ACHN (cell line): Measurements from ENCODE around the gene PGAP1.

ENCODE experiments used
- DNase-seq: peaks from one replicate; pipeline ENCODE4 v3.0.0-alpha.2; 2015
- in situ Hi-C: cut with HindIII; loops from 2 replicates; pipeline ENCODE4 v1.10.0; 2017; ENCODE audit warnings: low sequenced_read_pairs, low pct_ligation_motif_present, low pct_unique_long_range_greater_than_20kb

The PGAP1 gene

DNA sequence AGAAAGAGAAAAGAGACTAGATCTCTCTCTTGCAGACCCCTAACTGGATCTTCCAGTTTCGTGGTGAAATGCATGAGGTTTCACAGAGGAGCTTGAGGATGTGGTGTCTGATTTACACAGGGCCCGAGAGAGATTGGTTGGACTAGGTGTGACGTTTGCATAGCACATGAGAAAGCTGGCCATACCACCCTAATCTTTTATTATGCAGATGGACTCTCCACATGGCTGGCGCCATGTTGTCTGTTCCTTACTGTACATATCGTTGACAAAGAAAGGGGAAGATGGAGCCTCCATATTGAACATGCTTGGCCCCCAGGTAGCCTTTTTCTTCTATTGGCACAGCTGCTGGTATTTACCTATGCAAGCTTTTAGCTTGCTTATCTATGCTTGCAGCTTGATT is 27.5 kb upstream of the PGAP1 start:
- no peak for DNase-seq
- in situ Hi-C loops = no loop called here

DNA sequence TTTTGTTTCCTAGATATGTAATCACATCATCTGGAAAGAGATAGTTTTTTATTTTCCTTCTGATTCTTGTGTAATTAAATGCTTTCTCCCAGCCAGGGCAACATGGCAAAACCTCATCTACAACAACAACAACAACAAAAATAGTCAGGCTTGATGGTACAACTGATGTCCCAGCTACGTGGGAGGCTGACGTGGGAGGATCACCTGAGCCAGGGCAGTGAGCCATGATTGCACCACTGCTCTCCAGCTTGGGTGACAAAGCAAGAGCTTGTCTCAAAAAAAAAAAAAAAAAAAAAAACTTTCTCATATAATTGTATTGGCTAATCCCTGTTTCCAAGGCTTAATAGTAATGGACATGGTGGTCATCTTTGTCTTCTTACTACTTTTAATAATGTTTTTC is 26.4 kb upstream of the PGAP1 start:
- in situ Hi-C loops = no loop called here
- no peak for DNase-seq

DNA sequence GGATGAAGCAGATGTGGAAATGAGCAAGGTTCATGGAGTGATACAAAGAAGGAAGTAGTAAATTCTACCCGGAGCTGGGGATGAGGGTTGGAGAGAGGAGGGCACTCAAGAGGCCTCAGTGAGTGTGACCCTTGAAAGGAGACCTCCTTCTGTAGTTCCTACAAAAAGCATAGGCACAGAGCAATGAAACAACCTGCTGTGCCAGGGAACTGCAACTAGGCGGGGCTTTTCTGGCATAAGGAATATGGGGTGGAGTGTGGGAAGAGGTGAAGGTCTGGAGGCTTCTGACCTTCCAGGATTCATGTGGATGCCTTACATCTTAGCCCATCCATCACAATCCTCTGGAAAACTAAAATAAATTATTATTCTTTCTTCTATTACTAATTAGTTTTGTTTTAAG is 25.5 kb upstream of the PGAP1 start:
- no peak for DNase-seq
- in situ Hi-C loops = no loop called here

DNA sequence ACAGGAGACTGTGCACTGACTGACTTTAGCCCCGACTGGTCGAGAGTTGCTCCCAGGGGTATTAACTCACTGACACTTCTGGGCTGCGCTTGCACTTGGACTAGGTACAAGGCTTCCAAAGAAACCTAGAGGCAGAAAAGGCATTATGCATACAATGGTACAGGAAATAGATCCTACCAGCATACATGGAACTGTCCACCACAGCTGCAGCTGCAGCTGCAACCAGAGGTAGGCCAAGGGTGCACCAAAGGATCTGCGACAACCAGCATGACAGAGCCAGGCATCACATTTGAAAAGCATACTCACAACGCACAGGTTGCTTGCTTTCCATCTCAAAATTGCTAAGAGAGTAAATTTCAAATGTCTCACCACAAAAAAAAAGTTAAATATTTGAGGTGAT is 22.6 kb upstream of the PGAP1 start:
- in situ Hi-C loops = no loop called here
- no peak for DNase-seq

DNA sequence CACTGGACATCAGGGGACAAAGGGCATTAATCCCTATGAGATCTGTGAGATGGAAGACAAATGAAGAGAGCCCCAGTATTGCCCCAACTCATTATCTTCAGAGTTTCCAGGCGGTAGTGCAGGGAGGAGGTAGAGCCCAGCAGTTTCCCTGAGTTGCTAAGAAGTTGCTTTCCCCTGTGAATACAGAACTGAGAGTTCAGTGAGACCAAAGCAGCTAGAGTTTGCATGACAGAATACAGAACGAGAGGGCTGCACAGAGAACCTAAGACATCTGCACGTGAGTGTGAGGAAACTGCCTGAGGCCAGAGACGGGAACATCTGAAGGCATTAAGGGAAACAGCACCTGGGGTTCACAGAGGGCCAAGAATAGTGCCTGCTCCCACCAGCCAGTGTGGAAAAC is 18.1 kb upstream of the PGAP1 start:
- no peak for DNase-seq

DNA sequence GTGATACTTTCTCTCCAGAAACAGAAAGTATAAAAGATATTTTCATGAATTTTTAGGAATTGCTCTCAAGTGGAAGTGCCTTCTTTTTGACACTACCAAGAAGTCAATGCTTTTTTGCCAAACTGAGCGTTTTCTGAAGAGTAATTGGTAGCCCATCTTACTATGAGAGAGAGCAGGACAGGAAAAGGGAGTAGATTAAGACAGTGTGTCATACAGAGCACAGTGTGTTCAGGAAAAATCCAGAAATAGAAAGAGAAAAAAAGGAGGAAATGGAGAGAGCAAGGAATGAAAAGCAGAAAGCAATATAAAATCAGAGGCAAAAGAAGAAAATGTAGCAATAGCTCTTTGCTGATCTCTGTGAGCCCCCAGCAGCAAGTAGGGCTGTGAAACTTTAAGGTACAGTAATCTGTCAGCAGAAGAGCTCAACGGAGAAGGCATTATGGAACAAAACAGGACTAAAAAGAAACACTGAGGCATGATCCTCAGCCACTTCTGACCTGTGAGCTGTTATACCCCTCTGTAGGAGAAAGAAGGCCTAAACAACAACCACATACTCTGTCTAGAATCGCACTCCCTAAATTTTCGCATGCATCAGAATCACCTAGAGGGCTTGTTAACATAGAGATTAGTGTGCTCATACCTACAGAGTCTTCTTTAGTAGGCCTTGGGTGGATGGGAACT is 15.0 kb upstream of the PGAP1 start:
- in situ Hi-C loops = no loop called here
- DNase-seq = no peak

More for the DNA sequence above, 18.1 kb upstream of the PGAP1 start:
- in situ Hi-C loops = no loop called here

DNA sequence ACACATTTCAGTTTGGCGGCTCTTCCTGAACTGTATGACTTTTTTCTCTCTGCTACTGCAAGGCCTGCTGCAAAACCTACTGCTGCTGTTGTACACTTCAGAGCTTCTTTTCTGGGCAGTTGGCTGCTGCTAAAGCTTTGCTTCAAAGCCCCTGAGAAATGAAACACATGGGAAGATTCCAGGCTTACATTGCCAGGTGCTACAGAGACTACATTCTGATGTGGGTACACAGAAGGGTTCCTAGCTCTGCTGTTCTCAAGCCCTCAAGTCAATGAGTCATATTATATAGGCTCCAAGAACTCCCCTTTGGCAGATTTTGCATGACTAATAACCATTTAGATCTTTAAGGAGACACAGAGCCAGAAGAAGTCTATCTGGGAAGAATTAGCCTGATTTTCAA is 12.9 kb upstream of the PGAP1 start:
- in situ Hi-C loops = no loop called here
- no peak for DNase-seq

DNA sequence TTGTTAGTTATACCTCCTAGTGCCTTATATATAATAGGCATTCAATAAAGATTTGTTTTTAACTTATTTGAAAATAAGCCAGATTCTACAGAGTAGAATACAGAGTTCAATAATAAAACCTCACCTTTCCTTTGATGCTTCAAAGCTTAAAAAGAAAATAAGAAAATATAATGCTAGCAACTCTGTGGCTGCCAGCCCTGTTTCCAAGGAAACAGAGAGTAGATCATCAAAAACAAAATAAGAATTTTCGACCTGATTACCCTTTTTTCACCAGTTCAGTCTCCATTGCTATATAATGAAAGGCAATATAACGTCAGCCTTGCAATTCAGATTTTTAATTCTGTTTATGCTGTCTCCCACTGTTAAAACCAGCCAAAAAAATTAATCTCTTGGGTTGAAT is 8.9 kb upstream of the PGAP1 start:
- in situ Hi-C loops = no loop called here
- no peak for DNase-seq

DNA sequence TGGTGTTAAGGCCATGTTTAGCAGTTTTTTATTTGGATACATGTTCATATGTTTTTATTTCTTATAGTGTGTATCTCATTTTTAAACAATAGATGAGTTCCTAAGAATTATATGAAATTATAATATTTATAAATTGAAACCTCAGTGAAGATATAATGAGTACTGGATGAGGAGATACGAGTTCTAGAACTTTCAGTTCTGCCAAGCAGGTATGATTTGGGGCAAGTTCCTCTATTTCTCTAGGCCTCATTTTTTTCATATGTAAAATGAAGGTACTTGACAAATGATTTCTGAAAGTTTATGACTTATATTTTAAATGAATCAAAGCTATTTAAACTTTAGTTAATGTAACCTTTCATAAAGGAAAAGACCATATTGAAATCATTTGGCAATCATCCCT is 8.2 kb upstream of the PGAP1 start:
- no peak for DNase-seq
- in situ Hi-C loops = no loop called here

DNA sequence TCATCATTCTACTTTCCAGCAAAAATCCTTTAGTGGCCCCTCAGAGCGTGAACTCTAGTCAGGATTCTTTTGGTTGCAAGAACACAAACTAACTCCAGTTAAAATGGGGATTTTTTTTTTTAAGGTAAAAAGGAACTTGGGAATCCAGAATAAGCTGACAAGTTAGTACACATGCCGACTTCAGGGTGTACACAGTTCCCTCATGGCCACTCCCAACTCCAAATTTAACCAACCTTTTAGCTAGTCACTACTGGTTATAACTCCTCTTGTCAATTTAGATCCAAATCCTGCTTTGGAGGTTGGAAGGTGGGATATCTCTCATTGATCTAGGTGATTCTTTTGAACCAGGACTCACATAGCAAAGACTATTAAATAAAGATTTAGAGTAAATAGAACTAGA is 5.0 kb upstream of the PGAP1 start:
- in situ Hi-C loops = no loop called here
- DNase-seq = no peak

DNA sequence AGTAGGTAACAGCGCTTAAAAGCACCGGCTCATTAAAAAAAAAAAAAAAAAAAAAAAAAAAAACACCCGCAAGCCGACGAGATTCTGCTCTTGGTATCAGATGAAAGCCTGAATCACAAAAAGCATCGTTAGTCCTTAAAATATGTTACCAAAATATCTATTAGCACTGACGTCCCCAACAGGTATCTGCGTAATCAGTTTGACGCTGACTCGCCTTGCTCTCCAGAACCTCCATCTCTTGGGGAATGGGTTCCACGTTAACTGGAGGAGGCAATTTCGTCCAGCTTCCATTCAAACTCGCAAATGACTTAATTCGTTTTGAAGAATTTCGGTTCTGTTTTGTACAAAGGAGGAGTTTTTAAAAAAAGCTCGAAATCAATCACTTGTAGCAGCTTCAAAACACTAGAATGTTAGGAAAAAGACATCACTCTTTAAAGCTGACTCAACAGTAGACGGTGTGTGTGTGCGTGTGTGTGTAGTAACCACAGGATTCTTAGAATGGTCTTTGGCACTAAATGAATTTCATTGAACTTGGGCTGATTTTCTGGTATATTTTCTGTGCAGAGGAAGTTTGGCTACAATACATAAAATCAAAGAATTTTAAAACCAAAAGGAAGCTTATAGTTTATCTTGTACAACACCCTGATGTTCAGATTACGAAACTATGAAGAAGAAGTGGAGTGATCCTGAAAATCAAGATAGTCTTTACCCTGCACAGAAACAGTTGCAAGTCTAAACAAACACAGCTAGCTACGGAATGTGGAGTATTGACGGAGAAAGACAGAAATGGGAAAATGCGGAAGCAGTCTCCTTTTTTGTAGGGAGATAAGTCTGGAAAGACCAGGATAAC is 1.1 kb upstream of the PGAP1 start:
- in situ Hi-C loops = no loop called here
- peak; percentile 47 for DNase-seq

DNA sequence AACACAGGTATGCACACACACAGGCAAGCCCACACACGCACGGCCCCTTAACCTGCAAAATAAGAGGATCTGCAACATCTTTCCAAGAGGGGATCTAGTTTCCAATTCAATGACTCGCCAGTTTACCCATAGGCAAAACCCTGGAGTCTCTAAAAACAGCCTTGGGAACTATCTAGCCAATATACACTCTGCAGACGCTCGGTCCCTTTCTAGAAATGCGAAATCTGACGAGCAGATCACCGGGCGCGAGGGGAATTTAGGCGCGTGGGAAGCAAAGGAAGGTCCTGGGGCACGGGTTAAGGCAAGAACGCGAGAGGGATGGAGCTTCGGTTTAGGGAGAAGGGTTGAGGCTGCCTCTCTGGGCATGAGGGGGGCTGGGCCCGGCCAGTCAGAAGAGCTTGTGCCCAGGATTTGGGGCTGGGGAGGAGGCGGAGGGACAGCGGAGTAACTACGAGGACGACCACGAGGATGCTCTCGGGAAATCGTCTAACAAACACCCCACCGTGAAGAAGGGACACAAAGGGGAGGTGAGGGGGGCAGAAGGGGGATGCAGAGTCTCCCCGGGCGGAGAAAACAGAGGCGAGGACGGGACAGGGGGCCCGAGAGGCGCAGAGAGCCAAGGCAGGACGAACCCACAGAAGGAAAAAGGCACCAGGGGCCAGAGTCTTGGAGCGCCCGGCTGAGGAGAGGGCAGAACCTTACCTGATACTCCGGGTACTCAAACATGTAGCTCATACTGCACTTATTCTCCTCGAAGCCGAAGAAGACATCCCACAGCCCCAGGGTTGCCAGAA is 542 bp downstream of the PGAP1 start:
- in situ Hi-C loops = no loop called here

DNA sequence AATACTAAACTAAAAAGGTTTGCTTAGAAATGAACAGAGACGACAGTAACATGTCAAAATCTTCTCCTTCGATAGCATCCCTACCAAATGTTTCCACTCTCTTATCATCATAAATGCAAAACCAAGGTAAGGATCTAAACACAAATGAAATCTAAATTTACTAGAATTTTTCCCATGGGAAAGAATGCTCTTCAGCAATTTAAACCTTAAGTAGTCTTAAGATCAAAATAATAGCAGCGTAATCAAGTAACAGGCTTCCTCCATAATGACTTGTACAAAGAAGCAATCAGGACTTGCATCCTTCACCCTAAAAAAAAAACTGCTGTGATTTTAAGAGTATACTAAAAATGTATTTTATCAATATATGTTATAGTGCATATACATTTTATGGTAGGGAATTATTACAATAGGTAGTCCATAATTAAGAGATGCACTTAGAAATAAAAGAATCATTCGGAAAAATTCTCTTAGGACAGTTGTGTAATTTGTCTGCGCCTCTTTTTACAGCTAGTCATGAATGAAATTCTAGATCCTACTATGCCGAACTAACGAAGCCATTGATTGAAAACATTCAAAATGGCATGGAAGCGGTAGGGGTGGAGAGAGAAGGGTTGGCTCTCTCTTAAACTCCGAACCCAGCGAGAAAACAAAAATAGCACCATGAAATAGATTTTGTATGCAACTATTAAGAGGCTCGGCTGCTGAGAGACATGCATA is 1.3 kb downstream of the PGAP1 start:
- in situ Hi-C loops = no loop called here
- DNase-seq = peak; percentile 37

More for the DNA sequence above, 542 bp downstream of the PGAP1 start:
- DNase-seq = peak; percentile 39

DNA sequence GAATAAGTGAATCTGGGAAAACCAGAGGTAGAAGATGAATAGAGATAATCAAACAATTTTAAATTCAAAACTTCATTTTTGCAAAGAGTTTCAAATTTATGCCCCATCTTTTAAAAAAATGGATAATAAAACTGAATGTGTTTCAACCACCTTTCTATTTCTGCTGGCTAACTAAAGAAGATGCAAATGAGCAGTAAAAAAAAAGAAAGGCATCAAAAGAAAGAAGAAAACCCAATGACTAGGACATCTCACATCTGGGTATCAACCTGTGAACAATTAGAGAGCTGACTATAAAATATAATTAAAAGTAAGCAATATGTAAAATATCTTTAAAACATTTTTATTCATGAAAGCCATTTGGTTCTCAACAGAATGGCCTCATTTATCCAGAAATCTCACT is 2.5 kb downstream of the PGAP1 start:
- in situ Hi-C loops = no loop called here

DNA sequence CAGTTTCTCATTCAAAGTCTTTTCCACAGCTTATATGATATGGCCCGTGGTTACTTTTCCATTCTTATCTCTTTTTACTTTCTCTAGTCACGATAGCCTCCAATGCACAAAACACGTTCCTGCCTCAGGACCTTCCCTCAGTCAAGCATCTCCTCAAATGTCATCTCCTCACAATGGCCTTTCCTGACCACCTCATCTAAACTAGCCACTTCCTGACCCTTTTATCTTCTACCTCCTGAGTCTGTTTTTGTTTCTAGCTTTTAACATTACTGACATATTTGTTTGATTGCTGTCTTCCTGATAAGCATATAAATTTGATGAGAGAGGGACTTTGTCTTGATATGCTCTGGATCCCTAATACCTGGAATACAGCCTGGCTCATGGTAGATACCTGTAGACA is 7.6 kb downstream of the PGAP1 start:
- in situ Hi-C loops = no loop called here
- no peak for DNase-seq

More for the DNA sequence above, 2.5 kb downstream of the PGAP1 start:
- DNase-seq = no peak

DNA sequence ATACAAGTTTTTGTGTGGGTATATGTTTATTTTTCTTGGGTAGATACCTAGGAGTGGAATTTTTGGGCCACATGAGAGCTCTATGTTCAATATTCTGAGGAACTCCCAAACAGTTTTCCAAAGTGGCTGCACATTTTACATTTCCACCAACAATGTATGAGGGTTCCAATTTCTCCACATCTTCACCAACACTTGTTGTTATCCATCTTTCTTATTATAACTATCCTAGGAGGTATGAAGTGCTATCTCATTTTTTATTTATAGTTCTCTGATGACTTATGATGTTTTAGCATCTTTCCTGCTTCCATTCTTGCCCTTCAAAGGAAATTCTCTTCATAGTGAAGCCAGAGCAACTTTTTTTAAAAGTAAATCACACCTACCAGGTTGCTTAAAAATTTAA is 8.7 kb downstream of the PGAP1 start:
- in situ Hi-C loops = no loop called here

DNA sequence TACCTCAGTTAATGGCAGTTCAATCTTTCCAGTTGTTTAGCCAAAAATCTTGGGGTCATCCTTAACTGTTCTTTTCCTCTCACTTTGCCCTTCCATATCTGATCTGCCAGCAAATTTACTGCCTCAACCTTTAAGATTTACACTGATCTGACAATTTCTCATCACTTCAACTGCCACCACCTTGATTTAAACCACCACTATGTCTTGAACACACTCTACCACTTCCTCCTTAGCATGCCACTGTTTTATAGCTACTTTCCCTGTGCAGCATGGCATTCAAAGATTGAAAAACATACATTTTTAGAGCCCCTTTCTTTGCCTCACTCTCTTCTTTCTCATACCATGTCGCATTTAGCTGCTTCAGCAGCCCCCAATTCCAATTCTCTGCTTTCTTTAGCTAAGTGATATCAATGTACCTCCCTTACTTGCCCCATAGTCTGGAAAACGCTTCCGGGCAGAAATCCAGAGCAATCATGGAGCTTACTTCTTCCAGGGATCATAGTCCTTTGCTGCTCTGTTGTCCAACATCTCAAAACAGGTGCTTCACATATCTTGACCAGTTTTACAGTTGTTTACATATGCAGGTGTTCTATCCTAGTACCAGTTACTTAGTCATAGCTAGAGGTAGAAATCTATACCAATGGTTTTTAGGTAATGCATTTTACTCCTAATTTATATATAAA is 10.9 kb downstream of the PGAP1 start:
- in situ Hi-C loops = no loop called here

More for the DNA sequence above, 8.7 kb downstream of the PGAP1 start:
- no peak for DNase-seq

DNA sequence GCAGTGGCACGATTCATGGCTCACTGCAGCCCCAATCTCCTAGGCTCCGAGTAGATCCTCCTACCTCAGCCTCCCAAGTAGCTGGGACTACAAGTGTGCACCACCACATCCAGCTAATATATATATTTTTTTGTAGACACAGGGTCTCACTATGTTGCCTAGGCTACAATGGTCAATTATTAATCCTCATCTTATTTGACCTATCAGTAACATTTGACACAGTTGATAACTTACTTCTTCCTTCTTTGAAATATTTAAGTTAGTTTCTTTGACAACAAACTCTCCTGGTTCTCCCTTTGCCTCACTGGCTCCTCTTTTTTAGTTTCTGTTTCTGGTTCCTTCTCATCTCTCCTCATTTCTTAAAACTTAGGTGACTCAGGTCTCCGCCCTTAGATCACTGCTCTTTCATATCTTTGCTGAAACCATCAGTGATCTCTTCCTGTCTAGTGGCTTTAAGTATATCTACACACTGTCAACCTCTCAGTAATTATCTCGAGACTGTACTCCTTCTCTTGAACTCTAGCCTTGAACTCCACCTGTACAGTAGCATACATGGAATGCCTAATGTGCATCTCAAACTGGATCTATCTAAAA is 11.5 kb downstream of the PGAP1 start:
- no peak for DNase-seq
- in situ Hi-C loops = no loop called here

More for the DNA sequence above, 10.9 kb downstream of the PGAP1 start:
- DNase-seq = no peak
